GM23248 (cell line): ENCODE results near the gene CCDC171. TPM values are rescaled to one million over a fixed set of nuclear protein-coding genes. Genes with fewer than 3 reads are reported as not detected.

Experiments
- DNase-seq: peaks from one replicate; pipeline ENCODE4 v3.0.0-alpha.2; 2015
- H2AFZ ChIP-seq: fragments of 200-600 bp; sonication (generic); 2 replicates; pipeline ENCODE4 v1.6.1; 2016; ENCODE audit warnings: antibody characterized with exemption
- H3F3A ChIP-seq: fragments of 200-600 bp; sonication (generic); 2 replicates; pipeline ENCODE4 v1.6.1; 2016; ENCODE audit warnings: mild to moderate bottlenecking, antibody characterized with exemption, mixed run types; ENCODE audit not compliant: insufficient read depth
- H3K27ac ChIP-seq: fragments of 200-600 bp; sonication (generic); 2 replicates; pipeline ENCODE4 v1.5.1; 2016; ENCODE audit warnings: mild to moderate bottlenecking
- H3K27me3 ChIP-seq: fragments of 200-600 bp; sonication (generic); replicated peaks from 2 replicates; pipeline ENCODE4 v1.6.1; 2016; ENCODE audit warnings: mild to moderate bottlenecking; ENCODE audit not compliant: insufficient read depth
- H3K36me3 ChIP-seq: fragments of 200-600 bp; sonication (generic); 2 replicates; pipeline ENCODE4 v1.6.1; 2016; ENCODE audit warnings: low read depth, mild to moderate bottlenecking
- H3K4me1 ChIP-seq: fragments of 200-600 bp; sonication (generic); 2 replicates; pipeline ENCODE4 v1.6.1; 2016; ENCODE audit warnings: mild to moderate bottlenecking; ENCODE audit not compliant: insufficient read depth
- H3K4me2 ChIP-seq: fragments of 200-600 bp; sonication (generic); one replicate; pipeline ENCODE4 v1.6.1; 2016; ENCODE audit warnings: mild to moderate bottlenecking; ENCODE audit not compliant: unreplicated experiment
- H3K4me3 ChIP-seq: fragments of 200-600 bp; sonication (generic); 2 replicates; pipeline ENCODE4 v1.5.1; 2016; ENCODE audit warnings: mild to moderate bottlenecking
- H3K79me2 ChIP-seq: fragments of 200-600 bp; sonication (generic); 2 replicates; pipeline ENCODE4 v1.6.1; 2016; ENCODE audit warnings: mild to moderate bottlenecking; ENCODE audit not compliant: insufficient read depth
- H3K9ac ChIP-seq: fragments of 200-600 bp; sonication (generic); 2 replicates; pipeline ENCODE4 v1.6.1; 2016; ENCODE audit warnings: mild to moderate bottlenecking
- H3K9me2 ChIP-seq: fragments of 200-600 bp; sonication (generic); 2 replicates; pipeline ENCODE4 v1.6.1; 2016; ENCODE audit warnings: mixed run types, mild to moderate bottlenecking, moderate library complexity; ENCODE audit not compliant: insufficient read depth
- H3K9me3 ChIP-seq: fragments of 200-600 bp; sonication (generic); one replicate; pipeline ENCODE4 v1.6.1; 2017; ENCODE audit warnings: low read depth
- H4K20me1 ChIP-seq: fragments of 200-600 bp; sonication (generic); 2 replicates; pipeline ENCODE4 v1.6.0; 2016; ENCODE audit not compliant: insufficient read depth
- EZH2 ChIP-seq: fragments of 200-600 bp; sonication (generic); IDR thresholded peaks from 2 replicates; pipeline ENCODE4 v1.6.1; 2018; ENCODE audit warnings: antibody characterized with exemption, mild to moderate bottlenecking; ENCODE audit not compliant: insufficient read depth, poor library complexity, severe bottlenecking
- EZH2phosphoT487 ChIP-seq: fragments of 200-600 bp; sonication (generic); IDR thresholded peaks from 2 replicates; pipeline ENCODE4 v1.6.1; 2018; ENCODE audit warnings: antibody characterized with exemption, moderate library complexity, mild to moderate bottlenecking, low read depth; ENCODE audit not compliant: insufficient read depth
- WGBS, 2 experiments: methylation state at CpG; one replicate each; pipeline ENCODE4 v1.1.6; 2015 to 2017; ENCODE audit warnings: low lambda C conversion rate in 2 of 2, low coverage in 1 of 2; ENCODE audit errors: missing lambda C conversion rate in 2 of 2; 5-methylcytosine and 5-hydroxymethylcytosine counted together
- in situ Hi-C: fragments of 300-500 bp; cut with MboI; formaldehyde crosslinking; loops from 2 replicates; pipeline ENCODE4 v1.15.0; 2020
- polyA plus RNA-seq: library from polyadenylated mRNA; unstranded; fragments of >200 nt; fragmentation: Nextera tagmentation; extraction: Ambion mirVana; gene quantifications from 2 replicates; pipeline ENCODE4 v1.2.1, GENCODE V29; 2016
- total RNA-seq: library from RNA; depleted of rRNA; stranded (reverse); fragments of >200 nt; shearing (Covaris generic); gene quantifications from 2 replicates; pipeline ENCODE4 v1.2.3, GENCODE V29; 2014

CCDC171 gene
- total and polyA plus RNA-seq, 2 experiments from 2014 or later = 0.99 to 3.5 TPM

DNA sequence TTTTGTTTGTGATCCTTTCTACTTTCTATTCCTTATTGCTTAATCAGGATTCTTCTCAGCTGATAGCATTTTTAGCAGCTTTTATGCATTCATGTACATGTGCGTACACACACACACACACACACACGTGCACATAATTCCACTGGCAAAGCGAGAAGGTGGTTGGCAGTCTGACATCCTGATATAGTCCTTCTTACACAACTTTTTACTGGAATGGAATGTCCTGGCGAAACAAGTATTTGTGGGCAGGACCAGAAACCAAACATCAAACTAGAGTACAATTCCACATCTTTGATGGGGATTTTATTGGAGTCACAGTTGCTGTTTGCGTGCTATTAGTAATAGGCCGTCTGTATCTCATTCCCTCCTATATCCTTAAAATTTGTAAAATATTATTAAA, 356.5 kb downstream of the CCDC171 start:
- Histone ChIP-seq H3K9me3 (no peaks in the 10 kb centered on the region), H3K27me3 (no peaks in the 10 kb centered on the region), H3K27ac (no peak overlapping the region), H3K9me2 (no peaks in the 10 kb centered on the region), H3K36me3 (no peaks in the 10 kb centered on the region), H3K4me2 (no peak overlapping the region), H3K79me2 (no peaks in the 10 kb centered on the region), H3K4me3 (no peak overlapping the region), H2AFZ (no peak overlapping the region), H3K4me1 (peaks cover 6% of the 10 kb centered on the region; the same call in 1 of the 2 replicates), H3F3A (0 out of 2 replicates have a peak, but pooled peaks cover 13% of the 10 kb centered on the region), H3K9ac (no peak overlapping the region), H4K20me1 (no peaks in the 10 kb centered on the region)
- WGBS, 2 experiments = 66 to 67% methylated on average over 6 of the region's 6 CpGs
- TF ChIP-seq EZH2 (no peak), EZH2phosphoT487 (no peak)
- in situ Hi-C loops = no loop called here
- peak; percentile 56 for DNase-seq

DNA sequence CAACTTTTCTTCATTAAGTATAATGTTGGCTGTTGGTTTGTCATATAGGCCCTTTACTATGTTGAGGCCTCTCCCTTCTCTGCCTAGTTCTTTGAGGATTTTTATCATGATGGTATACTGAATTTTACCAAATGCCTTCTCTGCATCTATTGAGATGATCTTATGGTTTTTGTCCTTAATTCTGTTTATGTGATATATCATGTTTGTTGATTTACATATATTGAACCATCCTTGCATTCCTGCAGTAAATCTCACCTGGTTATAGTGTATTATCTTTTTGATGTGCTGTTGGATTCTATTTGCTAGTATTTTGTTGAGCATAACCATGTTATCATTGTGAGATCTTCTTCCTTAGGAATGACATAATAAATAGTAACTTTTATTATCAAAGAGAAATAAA, 362.9 kb downstream of the CCDC171 start:
- Histone ChIP-seq H3K9me2 (peaks cover 3% of the 10 kb centered on the region; the same call in 1 of the 2 replicates), H3K79me2 (no peaks in the 10 kb centered on the region), H3K9me3 (peaks cover 5% of the 10 kb centered on the region), H3F3A (no peaks in the 10 kb centered on the region), H3K9ac (no peak overlapping the region), H3K36me3 (no peaks in the 10 kb centered on the region), H4K20me1 (no peaks in the 10 kb centered on the region), H3K4me3 (no peak overlapping the region), H2AFZ (no peak overlapping the region), H3K4me1 (no peaks in the 10 kb centered on the region), H3K27ac (no peak overlapping the region), H3K27me3 (no peaks in the 10 kb centered on the region), H3K4me2 (no peak overlapping the region)
- TF ChIP-seq EZH2phosphoT487 = no peak
- TF ChIP-seq EZH2 = no peak
- in situ Hi-C loops = no loop called here
- DNase-seq = peak; percentile 29

DNA sequence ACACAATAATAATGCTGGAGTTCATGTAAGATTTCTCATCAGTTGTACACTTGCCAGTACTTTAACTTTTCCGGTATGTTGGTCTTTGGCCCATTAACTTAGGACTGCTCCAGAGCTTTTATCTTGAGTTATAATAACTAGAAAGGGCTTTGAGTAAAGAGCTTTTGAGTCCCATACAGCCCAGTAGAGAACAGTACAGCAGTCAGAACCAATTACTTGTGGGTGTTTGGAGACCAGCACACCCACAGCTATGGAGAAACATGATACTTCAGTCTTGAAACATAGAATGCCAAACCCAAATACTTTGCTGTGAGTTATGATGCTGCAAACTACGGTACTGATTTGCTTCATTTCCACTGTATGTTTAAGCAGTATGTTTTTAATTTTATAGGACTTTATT, 374.3 kb downstream of the CCDC171 start:
- Histone ChIP-seq H3K9me3 (no peaks in the 10 kb centered on the region), H4K20me1 (no peaks in the 10 kb centered on the region), H3K36me3 (no peaks in the 10 kb centered on the region), H3K9ac (no peak overlapping the region), H3K79me2 (no peaks in the 10 kb centered on the region), H3K9me2 (no peaks in the 10 kb centered on the region), H3K4me1 (peaks cover 15% of the 10 kb centered on the region), H2AFZ (peak overlapping the region; percentile 66), H3K27ac (0 out of 2 replicates have a peak overlapping the region, but pooled peaks have one; percentile 4), H3K4me2 (peak overlapping the region; percentile 29), H3K4me3 (no peak overlapping the region), H3F3A (peaks cover 15% of the 10 kb centered on the region; the same call in 1 of the 2 replicates), H3K27me3 (no peaks in the 10 kb centered on the region)
- in situ Hi-C loops = no loop called here
- WGBS, 2 experiments = 6 to 22% methylated on average over 2 of the region's 2 CpGs
- peak; percentile 55 for DNase-seq
- no peak for TF ChIP-seq EZH2

DNA sequence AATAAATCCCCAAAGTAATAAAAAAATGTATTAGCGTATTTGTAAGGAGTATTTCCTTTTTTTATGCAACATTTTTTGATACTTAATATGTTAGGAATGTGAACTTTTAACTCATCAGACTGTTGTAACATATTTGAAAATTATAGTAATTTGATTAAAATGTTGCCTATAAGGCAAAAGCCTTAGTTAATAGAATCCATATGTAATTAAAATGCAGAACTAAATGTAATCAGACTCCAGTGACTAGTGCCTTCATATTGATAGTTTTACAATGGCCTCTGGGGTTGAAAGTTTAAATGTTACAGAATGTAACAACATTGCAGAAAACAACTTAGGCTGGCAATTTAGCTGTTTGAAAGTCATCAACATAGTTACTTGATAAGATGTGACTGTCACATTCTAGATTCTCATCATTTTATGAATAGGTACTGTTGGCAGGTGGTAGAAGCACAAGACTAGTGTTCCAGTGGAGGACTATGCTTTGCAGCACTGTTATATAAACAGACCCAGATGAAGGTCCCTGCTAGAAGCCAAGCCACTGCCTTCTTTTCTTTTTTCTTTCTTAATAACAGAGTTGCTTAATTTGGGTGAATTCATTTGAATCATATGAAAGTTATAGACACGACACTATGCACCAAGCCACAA, 382.9 kb downstream of the CCDC171 start:
- H3K4me2 ChIP-seq = peak overlapping the region; percentile 58
- H2AFZ ChIP-seq = no peak overlapping the region
- peaks cover 31% of the 10 kb centered on the region for H3K4me1 ChIP-seq
- H3K27me3 ChIP-seq = no peaks in the 10 kb centered on the region
- no peaks in the 10 kb centered on the region for H3K9me3 ChIP-seq
- peak; percentile 35 for DNase-seq
- H3K36me3 ChIP-seq = no peaks in the 10 kb centered on the region
- in situ Hi-C loops = no loop called here
- no peak overlapping the region for H3K9ac ChIP-seq
- WGBS, 2 experiments = 2 to 3% methylated on average over 2 of the region's 2 CpGs
- peaks cover 4% of the 10 kb centered on the region; the same call in 1 of the 2 replicates for H3K9me2 ChIP-seq
- H3F3A ChIP-seq = peaks cover 33% of the 10 kb centered on the region
- peak overlapping the region; percentile 56 for H3K27ac ChIP-seq
- H3K4me3 ChIP-seq = no peak overlapping the region
- H3K79me2 ChIP-seq = no peaks in the 10 kb centered on the region
- TF ChIP-seq EZH2 (no peak), EZH2phosphoT487 (no peak)
- H4K20me1 ChIP-seq = no peaks in the 10 kb centered on the region
